ENCODE data around the gene ISYNA1. TPM values are rescaled to one million over a fixed set of nuclear protein-coding genes. Genes with fewer than 3 reads are reported as not detected.

ISYNA1 gene
- total RNA-seq, 1 experiment from 2014 or later: 236 TPM

GRCh38 chr19:18385359-18385674 lies 52.6 kb downstream of the ISYNA1 start:
- ChIA-PET CTCF (interaction anchor here (0.6 to 4.5 kb wide), 35 partner anchors 9 to 191 kb away, joined by 3 to 94 read pairs (median 4); partner anchors contain the start of genes LRRC25, LSM4, RAB3A and SSBP4), POLR2A (interaction anchor here (0.5 to 1.7 kb wide), 8 partner anchors 11 to 931 kb away, joined by 3 to 13 read pairs (median 4); partner anchors contain the start of gene JUND)
- Mint-ChIP-seq H3K4me1 (peaks cover 33% of the 10 kb centered on the region), H3K27me3 (ENCODE audit: low read depth) (peaks cover 29% of the 10 kb centered on the region), H3K27ac (peak overlapping the region; percentile 83), H3K4me3 (no peak overlapping the region), H3K36me3 (peaks cover 11% of the 10 kb centered on the region), H3K9me3 (no peaks in the 10 kb centered on the region)
- DNase-seq (ENCODE audit: low spot score): no peak
- TF ChIP-seq HMGA2 (CRISPR knock-in tag; IDR thresholded peaks at IDR 0.05): no peak
- TF ChIP-seq RELA (CRISPR knock-in tag; IDR thresholded peaks at IDR 0.05; ENCODE audit: borderline replicate concordance): no peak
- no peak for TF ChIP-seq HMGXB4 (CRISPR knock-in tag; IDR thresholded peaks at IDR 0.05)
- no peak for TF ChIP-seq GABPB1 (CRISPR knock-in tag; IDR thresholded peaks at IDR 0.05)
- TF ChIP-seq ATF1 (CRISPR knock-in tag; IDR thresholded peaks at IDR 0.05): no peak
- TF ChIP-seq ARID4B (CRISPR knock-in tag; IDR thresholded peaks at IDR 0.05; ENCODE audit: borderline replicate concordance): no peak
- TF ChIP-seq JUN (CRISPR knock-in tag; IDR thresholded peaks at IDR 0.05): no peak
- TF ChIP-seq FOXP4 (CRISPR knock-in tag; IDR thresholded peaks at IDR 0.05): no peak
- TF ChIP-seq IRF2 (CRISPR knock-in tag; IDR thresholded peaks at IDR 0.05; ENCODE audit: borderline replicate concordance, low read depth): no peak
- no peak for TF ChIP-seq FOXJ3 (CRISPR knock-in tag; IDR thresholded peaks at IDR 0.05; ENCODE audit: borderline replicate concordance)
- TF ChIP-seq FOXK1 (CRISPR knock-in tag; IDR thresholded peaks at IDR 0.05): no peak
- no peak for TF ChIP-seq RORB (CRISPR knock-in tag; IDR thresholded peaks at IDR 0.05)
- TF ChIP-seq ESRRA (CRISPR knock-in tag; IDR thresholded peaks at IDR 0.05; ENCODE audit: borderline replicate concordance): no peak
- no peak for TF ChIP-seq ZNF425 (CRISPR knock-in tag; conservative IDR thresholded peaks at IDR 0.05)
- ATAC-seq: no peak

- peaks cover 8% of the 10 kb centered on the region for H3K36me3 Mint-ChIP-seq
- no peak for ATAC-seq
- no peaks in the 10 kb centered on the region for H3K9me3 Mint-ChIP-seq
- peaks cover 25% of the 10 kb centered on the region for H3K27me3 Mint-ChIP-seq (ENCODE audit: low read depth)
- POLR2A ChIA-PET: interaction anchor here (1.3 kb wide), 1 partner anchor 26 kb away, joined by 4 read pairs; no protein-coding TSS in a partner anchor
- no peak for DNase-seq (ENCODE audit: low spot score)
- H3K4me1 Mint-ChIP-seq: peaks cover 37% of the 10 kb centered on the region
- CTCF ChIA-PET: interaction anchor here (1.9 kb wide), 1 partner anchor 106 kb away, joined by 17 read pairs; no protein-coding TSS in a partner anchor
- peak overlapping the region; percentile 82; the same call in 1 of the 2 replicates for H3K27ac Mint-ChIP-seq
- H3K4me3 Mint-ChIP-seq: no peak overlapping the region
- TF ChIP-seq NR3C1 (CRISPR knock-in tag; conservative IDR thresholded peaks at IDR 0.05; ENCODE audit: low read depth) (no peak), USF2 (CRISPR knock-in tag; IDR thresholded peaks at IDR 0.05) (no peak), SMAD3 (CRISPR knock-in tag; IDR thresholded peaks at IDR 0.05; ENCODE audit: borderline replicate concordance) (no peak), ATF3 (CRISPR knock-in tag; conservative IDR thresholded peaks at IDR 0.05) (no peak), CTCF (IDR thresholded peaks at IDR 0.05) (no peak), NFE2L1 (CRISPR knock-in tag; IDR thresholded peaks at IDR 0.05) (no peak), TEAD4 (CRISPR knock-in tag; IDR thresholded peaks at IDR 0.05) (no peak), ZNF416 (CRISPR knock-in tag; IDR thresholded peaks at IDR 0.05) (no peak)
These were observed 53.2 kb downstream of the ISYNA1 start for GRCh38 chr19:18384775-18385174.

All from WTC11 (cell line).